GM12875 (cell line): ENCODE results near the gene BICC1.

Experiments
- H3K4me3 ChIP-seq: one replicate; pipeline ENCODE4 v1.5.1; 2011; ENCODE audit warnings: low read depth, low read length, control low read depth
- CTCF ChIP-seq: IDR thresholded peaks from 2 replicates; pipeline ENCODE4 v1.5.1; 2011; ENCODE audit warnings: low read depth, mild to moderate bottlenecking, control low read depth, inconsistent platforms, low read length, moderate library complexity, borderline replicate concordance; ENCODE audit not compliant: insufficient read depth

The BICC1 gene

GRCh38 chr10:58575491-58575890 is 62.8 kb downstream of the BICC1 start:
- no peak for TF ChIP-seq CTCF
- H3K4me3 ChIP-seq = no peak overlapping the region

GRCh38 chr10:58576751-58577436 is 64.2 kb downstream of the BICC1 start:
- TF ChIP-seq CTCF = no peak
- no peak overlapping the region for H3K4me3 ChIP-seq

- H3K4me3 ChIP-seq = no peak overlapping the region
- no peak for TF ChIP-seq CTCF
These were observed 64.7 kb downstream of the BICC1 start for GRCh38 chr10:58577437-58577777.

- no peak for TF ChIP-seq CTCF
- H3K4me3 ChIP-seq = no peak overlapping the region
These were observed 65.7 kb downstream of the BICC1 start for GRCh38 chr10:58578366-58578765.

- TF ChIP-seq CTCF = no peak
- no peak overlapping the region for H3K4me3 ChIP-seq
These were observed 66.5 kb downstream of the BICC1 start for GRCh38 chr10:58579011-58579655.

GRCh38 chr10:58582045-58582444 is 69.4 kb downstream of the BICC1 start:
- TF ChIP-seq CTCF = no peak
- no peak overlapping the region for H3K4me3 ChIP-seq

GRCh38 chr10:58585435-58585834 is 72.8 kb downstream of the BICC1 start:
- no peak for TF ChIP-seq CTCF
- no peak overlapping the region for H3K4me3 ChIP-seq
